Stimulated activated naive CD4-positive, alpha-beta T cell (primary cell): Measurements from ENCODE around the gene SGSM2.

Source experiments
- DNase-seq, 6 experiments: peaks; one replicate each; lab custom pipeline; 2025; lab: John Stamatoyannopoulos, UW

SGSM2 gene

GRCh38 chr17:2387086-2388019 is 50.1 kb downstream of the SGSM2 start:
- no peak for DNase-seq

DNA sequence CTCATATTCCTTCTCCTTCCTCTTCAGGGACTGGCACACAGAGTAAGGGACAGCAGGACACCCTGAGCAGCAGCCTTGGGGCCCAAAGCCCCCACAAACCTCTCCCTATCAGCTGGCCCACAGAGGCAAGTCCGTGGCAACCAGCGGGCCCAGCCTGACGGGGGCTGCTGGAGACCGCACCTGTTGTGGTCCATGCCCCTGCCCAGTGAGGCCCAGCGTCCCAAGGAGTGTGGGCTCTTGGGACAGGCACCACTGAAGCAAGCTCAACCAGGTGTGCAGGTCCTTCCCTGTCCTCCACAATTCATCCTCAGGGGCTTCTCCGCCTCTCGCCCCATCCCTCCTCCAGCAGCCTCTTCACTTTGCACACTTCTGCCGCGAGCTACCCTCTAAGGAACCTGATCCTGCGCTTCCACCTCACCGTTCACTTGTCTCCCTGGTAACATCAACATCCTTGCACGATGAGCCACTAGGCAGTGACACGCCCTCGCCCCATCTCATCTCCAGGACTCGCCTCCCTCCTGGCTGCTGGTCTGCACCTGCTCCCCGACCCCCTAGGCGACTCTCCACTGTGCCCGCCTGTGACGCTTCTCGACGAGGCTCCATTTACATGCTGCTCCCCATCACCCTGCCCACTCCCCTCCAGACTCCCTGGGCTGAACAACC is 50.9 kb downstream of the SGSM2 start:
- DNase-seq, result no peak

DNA sequence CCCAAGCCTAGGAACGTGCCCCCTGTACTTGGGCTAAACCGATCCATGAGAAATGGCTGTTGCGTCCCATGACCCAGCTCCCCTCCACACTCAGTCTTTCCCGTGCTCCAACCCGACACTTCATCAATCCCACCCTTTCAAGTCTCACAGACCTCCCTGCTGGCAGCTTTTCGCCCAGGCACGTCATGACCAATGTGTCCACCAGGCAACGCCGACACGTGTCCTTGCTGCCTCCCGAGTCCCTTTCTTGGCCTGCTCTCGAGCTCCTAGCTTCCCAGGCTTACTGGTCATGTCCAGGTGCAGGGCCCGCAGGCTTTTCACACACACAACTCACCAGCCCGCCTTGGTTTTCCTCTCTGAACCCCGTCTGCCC is 51.4 kb downstream of the SGSM2 start:
- DNase-seq, result no peak

DNA sequence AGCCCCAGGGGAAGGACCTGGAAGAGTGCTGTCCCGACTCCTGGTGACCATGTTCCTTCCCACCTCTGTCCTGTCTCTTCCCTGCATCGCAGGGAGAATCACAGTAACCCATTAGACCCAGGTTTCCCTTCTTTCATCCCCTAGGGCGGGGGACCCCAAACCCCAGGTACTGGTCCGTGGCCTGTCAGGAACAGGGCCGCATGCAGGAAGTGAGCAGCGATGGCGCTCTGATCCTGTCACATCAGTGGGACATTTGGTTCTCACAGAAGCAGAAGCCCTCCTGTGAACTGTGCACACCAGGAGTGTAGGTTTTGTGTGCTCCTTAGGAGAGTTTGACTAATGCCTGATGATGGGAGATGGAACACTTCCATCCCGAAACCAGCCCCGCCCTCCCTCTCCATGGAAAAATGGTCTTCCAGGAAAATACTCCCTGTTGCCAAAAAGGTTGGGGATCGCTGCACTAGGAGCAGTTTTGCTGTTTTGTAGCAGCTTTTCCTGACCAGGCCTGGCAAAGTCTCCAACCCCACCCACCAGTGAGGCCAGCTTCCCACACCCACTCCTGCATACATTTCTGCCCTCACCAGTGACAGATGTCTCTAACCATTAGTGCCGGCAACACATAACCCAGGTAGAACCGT is 53.0 kb downstream of the SGSM2 start:
- no peak for DNase-seq

GRCh38 chr17:2391597-2392251 is 54.4 kb downstream of the SGSM2 start:
- DNase-seq, result no peak

GRCh38 chr17:2392252-2393173 is 55.2 kb downstream of the SGSM2 start:
- DNase-seq, result peak; percentile 94 to 98 (median 96)

GRCh38 chr17:2393174-2393953 is 56.1 kb downstream of the SGSM2 start:
- peak; percentile 84 to 95 (median 90) for DNase-seq

- peak in 2 of 6 experiments; percentile 23 to 45 for DNase-seq
Observed at GRCh38 chr17:2393954-2394749, 56.9 kb downstream of the SGSM2 start.

GRCh38 chr17:2394775-2395201 is 57.5 kb downstream of the SGSM2 start:
- no peak for DNase-seq

- DNase-seq, result no peak
Observed at GRCh38 chr17:2395258-2396181, 58.2 kb downstream of the SGSM2 start.

GRCh38 chr17:2396192-2396567 is 58.9 kb downstream of the SGSM2 start:
- DNase-seq, result peak in 1 of 6 experiments; percentile 29

DNA sequence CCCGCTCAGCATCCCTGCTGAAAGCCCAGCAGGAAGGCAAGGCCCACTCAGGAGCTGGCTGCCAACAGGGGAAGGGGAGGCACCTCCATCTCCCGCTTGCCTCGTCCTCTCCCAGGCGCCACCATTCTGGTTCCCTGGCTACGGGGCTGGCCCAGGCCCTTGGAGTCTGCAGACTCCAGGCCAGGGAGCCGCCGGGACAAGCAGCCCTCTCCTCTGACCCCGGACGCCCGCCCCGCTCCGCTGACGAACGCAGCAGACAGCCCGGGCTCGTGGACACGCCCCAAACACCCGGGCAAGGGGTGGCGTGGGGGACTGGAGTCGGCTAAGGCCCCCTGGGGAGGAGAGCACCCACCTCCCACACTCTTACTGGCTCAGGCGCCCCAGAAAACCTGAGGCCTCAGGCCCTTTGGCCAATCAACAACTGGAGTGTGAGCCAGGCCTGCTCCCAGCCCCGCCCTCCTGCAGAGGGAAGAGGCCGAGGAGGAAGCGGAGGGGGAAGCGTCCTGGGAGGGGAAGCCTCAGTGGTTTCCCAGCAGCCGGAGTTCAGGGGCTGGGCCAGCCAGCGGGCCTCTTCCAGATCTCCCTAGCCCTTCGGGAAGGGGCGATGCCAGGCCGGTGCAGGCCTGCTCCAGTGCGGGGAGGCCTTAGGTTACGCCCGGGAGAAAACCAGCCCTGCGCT is 59.4 kb downstream of the SGSM2 start:
- peak in 5 of 6 experiments; percentile 18 to 44 (median 34) for DNase-seq

- no peak for DNase-seq
Observed at GRCh38 chr17:2397247-2398171, 60.2 kb downstream of the SGSM2 start.

DNA sequence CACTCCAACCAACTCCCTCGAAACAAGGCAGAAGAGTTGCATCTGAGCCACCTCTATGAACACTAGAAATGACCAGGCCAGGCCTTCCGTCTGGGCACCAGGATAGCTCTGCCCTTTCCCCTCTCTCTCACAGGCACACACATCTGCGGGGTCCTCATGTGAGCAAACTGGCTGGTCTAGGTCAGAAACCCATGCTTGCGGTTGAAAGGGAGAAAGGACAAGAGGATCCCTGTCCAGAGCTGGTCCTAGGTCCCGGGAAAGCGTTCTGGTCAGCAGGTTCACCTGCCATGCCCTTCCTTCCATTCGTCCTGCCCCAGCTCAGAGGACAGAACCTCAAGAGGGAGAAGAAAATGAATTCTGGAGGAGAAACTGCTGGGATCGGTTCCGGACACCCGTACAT is 60.9 kb downstream of the SGSM2 start:
- DNase-seq, result no peak

DNA sequence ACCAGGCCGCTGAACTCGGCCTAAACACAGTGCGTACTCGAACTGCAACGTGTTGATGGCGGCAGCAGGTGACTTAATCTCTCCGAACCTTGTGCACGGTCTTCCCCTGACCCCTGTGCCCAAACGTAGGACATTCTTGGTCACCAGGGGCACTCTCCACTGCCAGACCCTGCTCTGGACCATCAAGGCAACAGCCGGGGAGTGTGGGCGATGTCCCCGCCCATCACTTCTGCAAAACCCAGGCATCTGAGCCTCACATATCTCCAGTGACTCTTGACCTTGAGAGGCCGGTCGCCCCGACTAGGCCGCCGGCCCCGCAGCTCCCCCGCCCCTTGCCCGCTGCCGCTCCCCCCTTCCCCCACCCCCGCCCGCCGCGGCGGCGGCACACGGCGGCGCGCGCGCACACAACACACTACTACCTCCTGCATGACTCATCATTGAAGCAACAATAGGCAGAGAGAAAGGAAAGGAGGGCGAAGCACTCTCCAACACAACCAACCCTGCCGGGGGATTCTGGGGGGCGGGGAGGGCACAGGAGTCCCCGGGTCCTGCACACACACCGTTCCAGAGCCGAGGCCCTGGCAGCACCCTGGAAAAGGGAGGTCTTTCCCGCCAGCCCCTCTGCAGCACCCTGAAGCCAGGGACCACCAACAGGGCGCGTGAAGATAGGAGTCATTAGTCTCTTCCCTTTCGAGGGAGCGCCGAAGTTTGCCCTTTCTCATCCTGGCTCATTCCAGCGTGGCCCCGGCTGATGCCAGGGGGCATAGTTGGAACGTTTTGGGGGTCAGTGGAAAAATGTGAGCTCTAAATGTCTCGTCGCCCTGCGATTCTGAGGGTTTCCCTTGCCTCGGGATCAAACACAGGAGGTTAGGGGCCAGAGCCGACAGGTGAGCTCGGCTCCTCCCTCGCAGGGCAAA is 61.6 kb downstream of the SGSM2 start:
- peak; percentile 35 to 65 (median 52) for DNase-seq
